Measurements from ENCODE around the gene RTN4.
A peak's percentile ranks its signal among the peaks of the same experiment; 100 is the strongest.
"Not testable (repeated sequence)": the region's sequence is repeated elsewhere in the genome, so short reads cannot be mapped to it uniquely, and the experiment has no call there.

Gene RTN4

GRCh38 chr2:55073000-55073983 lies 23.0 kb upstream of the RTN4 start:
- no peak for DNase-seq (ENCODE audit: low spot score)

- DNase-seq (ENCODE audit: low spot score), result no peak
Observed at GRCh38 chr2:55063713-55064323, 13.6 kb upstream of the RTN4 start.

GRCh38 chr2:55063226-55063625 lies 13.0 kb upstream of the RTN4 start:
- no peak for DNase-seq (ENCODE audit: low spot score)

GRCh38 chr2:55062754-55063153 lies 12.5 kb upstream of the RTN4 start:
- DNase-seq (ENCODE audit: low spot score), result no peak

GRCh38 chr2:55061523-55062344 lies 11.5 kb upstream of the RTN4 start:
- no peak for DNase-seq (ENCODE audit: low spot score)

- DNase-seq (ENCODE audit: low spot score), result no peak
Observed at GRCh38 chr2:55059793-55060192, 9.5 kb upstream of the RTN4 start.

GRCh38 chr2:55057474-55057873 lies 7.2 kb upstream of the RTN4 start:
- no peak for DNase-seq (ENCODE audit: low spot score)

- peak; percentile 78 for DNase-seq (ENCODE audit: low spot score)
Observed at GRCh38 chr2:55056024-55056521, 5.8 kb upstream of the RTN4 start.

- DNase-seq (ENCODE audit: low spot score), result no peak
Observed at GRCh38 chr2:55054106-55054875, 4.0 kb upstream of the RTN4 start.

- not testable (repeated sequence) for DNase-seq (ENCODE audit: low spot score)
Observed at GRCh38 chr2:55053225-55053624, 3.0 kb upstream of the RTN4 start.

GRCh38 chr2:55052129-55053061 lies 2.1 kb upstream of the RTN4 start:
- DNase-seq (ENCODE audit: low spot score), result no peak

- peak; percentile 78 for DNase-seq (ENCODE audit: low spot score)
Observed at GRCh38 chr2:55051026-55051866, 995 bp upstream of the RTN4 start.

- DNase-seq (ENCODE audit: low spot score), result no peak
Observed at GRCh38 chr2:55049821-55050099, 491 bp downstream of the RTN4 start.

- DNase-seq (ENCODE audit: low spot score), result peak; percentile 75
Observed at GRCh38 chr2:55049043-55049820, 1.0 kb downstream of the RTN4 start.

GRCh38 chr2:55048508-55049042 lies 1.7 kb downstream of the RTN4 start:
- DNase-seq (ENCODE audit: low spot score), result peak; percentile 21

- DNase-seq (ENCODE audit: low spot score), result no peak
Observed at GRCh38 chr2:55047677-55048299, 2.5 kb downstream of the RTN4 start.

- no peak for DNase-seq (ENCODE audit: low spot score)
Observed at GRCh38 chr2:55045780-55046179, 4.5 kb downstream of the RTN4 start.

- no peak for DNase-seq (ENCODE audit: low spot score)
Observed at GRCh38 chr2:55043841-55044240, 6.4 kb downstream of the RTN4 start.

All from hepatic stellate cell (primary cell).